Adipocyte (in vitro differentiated cells): ENCODE results near the gene AQP3.
"Not testable (repeated sequence)": the region's sequence is repeated elsewhere in the genome, so short reads cannot be mapped to it uniquely, and the experiment has no call there.

Source experiments
- DNase-seq: peaks from one replicate; pipeline ENCODE4 v3.0.0-alpha.2; 2015; ENCODE audit warnings: low read depth
- H3K27me3 ChIP-seq: replicated peaks from 2 replicates; pipeline ENCODE4 v1.7.0; 2013; ENCODE audit warnings: mild to moderate bottlenecking, low read length, moderate library complexity; ENCODE audit not compliant: control insufficient read depth, insufficient read depth
- H3K36me3 ChIP-seq: 2 replicates; pipeline ENCODE4 v1.7.0; 2013; ENCODE audit warnings: low read length, mild to moderate bottlenecking, moderate library complexity; ENCODE audit not compliant: control insufficient read depth, insufficient read depth, severe bottlenecking
- H3K4me1 ChIP-seq: 2 replicates; pipeline ENCODE4 v1.7.0; 2013; ENCODE audit warnings: mild to moderate bottlenecking, low read length, moderate library complexity; ENCODE audit not compliant: control insufficient read depth, insufficient read depth
- H3K4me3 ChIP-seq: 2 replicates; pipeline ENCODE4 v1.7.0; 2013; ENCODE audit warnings: mild to moderate bottlenecking, low read length, moderate library complexity
- H3K9ac ChIP-seq: 2 replicates; pipeline ENCODE4 v1.7.0; 2013; ENCODE audit warnings: mild to moderate bottlenecking, low read length, moderate library complexity
- H3K9me3 ChIP-seq: 2 replicates; pipeline ENCODE4 v1.7.0; 2013; ENCODE audit warnings: mild to moderate bottlenecking, low read length, moderate library complexity; ENCODE audit not compliant: control insufficient read depth

Gene AQP3

GRCh38 chr9:33463151-33463550 lies 15.8 kb upstream of the AQP3 start:
- H3K4me3 ChIP-seq: no peak overlapping the region
- H3K36me3 ChIP-seq: peaks cover 75% of the 10 kb centered on the region
- H3K27me3 ChIP-seq: no peaks in the 10 kb centered on the region
- H3K9me3 ChIP-seq: no peaks in the 10 kb centered on the region
- no peak overlapping the region for H3K9ac ChIP-seq
- H3K4me1 ChIP-seq: peaks cover 18% of the 10 kb centered on the region
- no peak for DNase-seq

GRCh38 chr9:33461492-33461891 lies 14.1 kb upstream of the AQP3 start:
- Histone ChIP-seq H3K36me3 (peaks cover 58% of the 10 kb centered on the region), H3K4me1 (peaks cover 18% of the 10 kb centered on the region), H3K27me3 (no peaks in the 10 kb centered on the region), H3K9ac (peak overlapping the region; percentile 8), H3K4me3 (no peak overlapping the region), H3K9me3 (no peaks in the 10 kb centered on the region)
- no peak for DNase-seq

GRCh38 chr9:33460854-33461253 lies 13.5 kb upstream of the AQP3 start:
- Histone ChIP-seq H3K36me3 (peaks cover 52% of the 10 kb centered on the region), H3K4me3 (no peak overlapping the region), H3K4me1 (peaks cover 18% of the 10 kb centered on the region), H3K9me3 (no peaks in the 10 kb centered on the region), H3K9ac (no peak overlapping the region), H3K27me3 (no peaks in the 10 kb centered on the region)
- no peak for DNase-seq

GRCh38 chr9:33459115-33459514 lies 11.7 kb upstream of the AQP3 start:
- Histone ChIP-seq H3K9me3 (no peaks in the 10 kb centered on the region), H3K4me1 (peaks cover 18% of the 10 kb centered on the region), H3K36me3 (peaks cover 35% of the 10 kb centered on the region), H3K4me3 (no peak overlapping the region), H3K27me3 (no peaks in the 10 kb centered on the region), H3K9ac (no peak overlapping the region)
- DNase-seq: no peak

- Histone ChIP-seq H3K9me3 (no peaks in the 10 kb centered on the region), H3K36me3 (peaks cover 28% of the 10 kb centered on the region), H3K27me3 (no peaks in the 10 kb centered on the region), H3K9ac (no peak overlapping the region), H3K4me1 (peaks cover 18% of the 10 kb centered on the region), H3K4me3 (no peak overlapping the region)
- DNase-seq: no peak
These were observed 11.1 kb upstream of the AQP3 start for GRCh38 chr9:33458444-33458843.

GRCh38 chr9:33455945-33456344 lies 8.6 kb upstream of the AQP3 start:
- H3K36me3 ChIP-seq: peaks cover 3% of the 10 kb centered on the region
- H3K9me3 ChIP-seq: no peaks in the 10 kb centered on the region
- H3K4me3 ChIP-seq: no peak overlapping the region
- no peaks in the 10 kb centered on the region for H3K27me3 ChIP-seq
- no peak for DNase-seq
- H3K4me1 ChIP-seq: peaks cover 4% of the 10 kb centered on the region
- no peak overlapping the region for H3K9ac ChIP-seq

GRCh38 chr9:33455456-33455855 lies 8.1 kb upstream of the AQP3 start:
- not testable (repeated sequence) for H3K9me3 ChIP-seq, H3K9ac ChIP-seq, H3K4me1 ChIP-seq, H3K36me3 ChIP-seq, H3K27me3 ChIP-seq, DNase-seq, H3K4me3 ChIP-seq

- H3K9me3 ChIP-seq, H3K9ac ChIP-seq, H3K36me3 ChIP-seq, H3K4me3 ChIP-seq, DNase-seq, H3K4me1 ChIP-seq, H3K27me3 ChIP-seq: not testable (repeated sequence)
These were observed 7.3 kb upstream of the AQP3 start for GRCh38 chr9:33454661-33455026.

GRCh38 chr9:33453999-33454660 lies 6.7 kb upstream of the AQP3 start:
- no peak overlapping the region for H3K9ac ChIP-seq
- no peak for DNase-seq
- H3K27me3 ChIP-seq: no peaks in the 10 kb centered on the region
- H3K4me3 ChIP-seq: no peak overlapping the region
- H3K36me3 ChIP-seq: no peaks in the 10 kb centered on the region
- H3K4me1 ChIP-seq: peaks cover 4% of the 10 kb centered on the region
- H3K9me3 ChIP-seq: no peaks in the 10 kb centered on the region

- no peak for DNase-seq
- Histone ChIP-seq H3K36me3 (no peaks in the 10 kb centered on the region), H3K9me3 (no peaks in the 10 kb centered on the region), H3K4me1 (peaks cover 4% of the 10 kb centered on the region), H3K27me3 (peaks cover under 1% of the 10 kb centered on the region), H3K4me3 (no peak overlapping the region), H3K9ac (peak overlapping the region; percentile 30)
These were observed 6.0 kb upstream of the AQP3 start for GRCh38 chr9:33453286-33453860.

GRCh38 chr9:33452828-33453271 lies 5.5 kb upstream of the AQP3 start:
- DNase-seq: peak; percentile 89
- no peaks in the 10 kb centered on the region for H3K36me3 ChIP-seq
- H3K4me1 ChIP-seq: peaks cover 6% of the 10 kb centered on the region
- no peak overlapping the region for H3K4me3 ChIP-seq
- H3K27me3 ChIP-seq: peaks cover 6% of the 10 kb centered on the region
- no peaks in the 10 kb centered on the region for H3K9me3 ChIP-seq
- peak overlapping the region; percentile 30 for H3K9ac ChIP-seq
